Measurements from ENCODE around the gene BSPH1. TPM values are rescaled to one million over a fixed set of nuclear protein-coding genes. Genes with fewer than 3 reads are reported as not detected.

BSPH1 gene, protein sequence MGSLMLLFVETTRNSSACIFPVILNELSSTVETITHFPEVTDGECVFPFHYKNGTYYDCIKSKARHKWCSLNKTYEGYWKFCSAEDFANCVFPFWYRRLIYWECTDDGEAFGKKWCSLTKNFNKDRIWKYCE
- total RNA-seq = not detected

DNA sequence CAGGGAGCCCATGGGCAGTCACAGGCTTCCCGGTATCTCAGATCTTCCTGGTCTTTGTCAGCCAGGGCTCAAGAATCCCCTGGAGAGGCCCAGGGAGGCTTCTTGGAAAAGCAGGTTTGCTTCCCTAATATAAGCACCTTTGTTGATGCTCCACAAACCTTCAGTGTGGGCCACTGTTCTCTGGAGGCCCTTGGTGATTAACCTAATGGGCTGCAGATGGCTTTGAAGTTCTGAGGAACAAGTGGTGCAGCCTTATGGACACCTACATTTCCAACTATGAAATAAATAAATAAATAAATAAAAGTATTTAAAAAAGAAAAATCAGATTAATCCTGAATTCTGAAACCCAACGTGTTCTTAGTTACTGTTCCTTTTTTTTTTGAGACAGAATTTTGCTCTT lies at the start of gene BSPH1:
BSPH1 (minus strand) TSS at position 101 of the 400 bp plus-strand sequence; CDS start at position 12, 89 bp downstream.
- Mint-ChIP-seq H3K36me3 (ENCODE audit: insufficient read depth) (no peaks in the 10 kb centered on the region), H3K4me3 (no peak within 1 kb of the TSS)
- DNase-seq = no peak

DNA sequence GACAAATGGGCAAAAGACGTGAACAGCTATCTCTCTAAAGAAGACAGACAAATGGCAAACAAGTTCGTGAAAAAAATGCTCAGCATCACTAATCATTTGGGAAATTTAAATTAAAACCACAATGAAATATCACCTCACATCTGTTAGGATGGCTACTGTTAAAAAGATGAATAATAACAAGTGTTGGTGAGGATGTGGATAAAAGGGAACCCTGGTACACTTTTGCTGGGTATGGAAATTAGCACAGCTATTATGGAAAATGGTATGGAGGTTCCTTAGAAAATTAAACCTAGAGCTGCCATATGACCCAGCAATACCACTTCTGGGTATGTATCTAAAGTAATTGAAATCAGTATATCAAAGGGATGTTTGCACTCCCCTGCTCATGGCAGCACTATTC lies 44.8 kb upstream of the BSPH1 start:
- peaks cover 42% of the 10 kb centered on the region for H3K27me3 Mint-ChIP-seq (ENCODE audit: low read depth)
- no peak overlapping the region for H3K4me3 Mint-ChIP-seq
- peaks cover 16% of the 10 kb centered on the region for H3K9me3 Mint-ChIP-seq
- H3K36me3 Mint-ChIP-seq (ENCODE audit: insufficient read depth) = no peaks in the 10 kb centered on the region
- H3K4me1 Mint-ChIP-seq (ENCODE audit: low read depth) = no peaks in the 10 kb centered on the region
- ATAC-seq = no peak
- DNase-seq = no peak

More for the DNA sequence above, at the start of gene BSPH1:
- Mint-ChIP-seq H3K9me3 (no peaks in the 10 kb centered on the region), H3K27me3 (ENCODE audit: low read depth) (peaks cover 30% of the 10 kb centered on the region), H3K4me1 (ENCODE audit: low read depth) (no peaks in the 10 kb centered on the region)
- ATAC-seq = no peak

DNA sequence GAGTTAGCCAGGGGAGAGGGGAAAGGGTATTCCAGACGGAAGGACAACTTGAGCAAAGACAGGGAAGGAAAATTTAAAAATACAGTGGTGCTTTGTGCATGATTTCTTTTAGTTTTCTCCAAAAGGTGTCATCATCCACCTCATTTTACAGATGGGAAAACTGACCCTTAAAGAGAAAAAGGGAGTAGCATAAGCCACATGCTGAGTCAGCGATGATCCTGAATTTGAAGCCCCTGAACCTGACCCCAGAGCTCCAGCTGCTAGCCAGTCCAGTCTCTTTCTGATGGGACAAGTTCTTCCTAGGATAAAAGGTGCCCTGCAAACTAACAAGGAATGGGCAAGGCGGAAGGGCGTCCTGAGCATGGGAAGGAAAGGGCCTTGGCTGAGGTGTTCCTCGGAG lies 41.6 kb upstream of the BSPH1 start:
- H3K9me3 Mint-ChIP-seq = peaks cover 16% of the 10 kb centered on the region
- no peak for DNase-seq
- ATAC-seq = no peak
- H3K36me3 Mint-ChIP-seq (ENCODE audit: insufficient read depth) = no peaks in the 10 kb centered on the region
- no peaks in the 10 kb centered on the region for H3K4me1 Mint-ChIP-seq (ENCODE audit: low read depth)
- no peak overlapping the region for H3K4me3 Mint-ChIP-seq
- peaks cover 27% of the 10 kb centered on the region for H3K27me3 Mint-ChIP-seq (ENCODE audit: low read depth)

DNA sequence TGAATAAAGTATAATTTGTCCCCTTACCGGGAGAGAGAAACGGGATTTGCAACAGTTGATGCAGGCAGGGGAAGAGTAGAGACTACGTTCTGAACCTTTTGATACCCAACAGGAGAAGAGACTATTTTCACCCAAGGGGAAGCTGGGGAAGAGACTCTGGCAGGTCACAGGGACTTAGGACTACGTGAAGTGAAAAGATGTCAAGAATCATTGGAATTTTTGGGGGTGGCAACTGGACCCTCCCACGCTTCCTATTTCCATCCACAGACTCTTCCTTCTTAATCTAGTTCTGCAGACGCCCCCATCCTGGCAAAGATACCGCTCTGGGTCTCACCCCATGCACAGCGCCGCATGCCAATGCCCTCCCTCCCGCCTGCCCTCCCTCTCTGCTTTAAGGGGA lies 38.1 kb upstream of the BSPH1 start:
- no peak overlapping the region for H3K4me3 Mint-ChIP-seq
- no peaks in the 10 kb centered on the region for H3K36me3 Mint-ChIP-seq (ENCODE audit: insufficient read depth)
- DNase-seq (no peak), ATAC-seq (no peak)
- H3K27me3 Mint-ChIP-seq (ENCODE audit: low read depth) = peaks cover 44% of the 10 kb centered on the region
- H3K9me3 Mint-ChIP-seq = peaks cover 3% of the 10 kb centered on the region
- no peaks in the 10 kb centered on the region for H3K4me1 Mint-ChIP-seq (ENCODE audit: low read depth)

DNA sequence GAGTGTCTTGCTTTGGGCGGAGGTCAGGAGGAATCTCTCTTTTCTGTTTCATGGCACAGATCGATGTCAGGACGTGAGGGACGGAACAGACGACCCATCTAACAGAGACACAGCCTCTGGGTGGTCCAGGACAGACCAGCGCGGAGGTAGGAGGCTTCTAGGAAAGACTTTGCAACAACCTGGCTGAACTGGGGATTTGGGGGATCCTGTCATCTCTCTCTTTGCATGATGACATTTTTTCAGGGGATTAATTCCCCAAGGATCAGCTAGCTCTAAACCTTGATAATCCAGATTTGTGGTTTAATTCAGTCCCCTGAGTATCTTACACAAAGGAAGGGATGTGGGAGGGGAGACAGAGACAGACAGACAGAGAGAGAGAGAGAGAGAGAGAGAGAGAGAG lies 37.5 kb upstream of the BSPH1 start:
- Mint-ChIP-seq H3K4me1 (ENCODE audit: low read depth) (no peaks in the 10 kb centered on the region), H3K27me3 (ENCODE audit: low read depth) (peaks cover 43% of the 10 kb centered on the region), H3K36me3 (ENCODE audit: insufficient read depth) (no peaks in the 10 kb centered on the region), H3K4me3 (no peak overlapping the region), H3K9me3 (peaks cover 3% of the 10 kb centered on the region)
- DNase-seq (no peak), ATAC-seq (no peak)

DNA sequence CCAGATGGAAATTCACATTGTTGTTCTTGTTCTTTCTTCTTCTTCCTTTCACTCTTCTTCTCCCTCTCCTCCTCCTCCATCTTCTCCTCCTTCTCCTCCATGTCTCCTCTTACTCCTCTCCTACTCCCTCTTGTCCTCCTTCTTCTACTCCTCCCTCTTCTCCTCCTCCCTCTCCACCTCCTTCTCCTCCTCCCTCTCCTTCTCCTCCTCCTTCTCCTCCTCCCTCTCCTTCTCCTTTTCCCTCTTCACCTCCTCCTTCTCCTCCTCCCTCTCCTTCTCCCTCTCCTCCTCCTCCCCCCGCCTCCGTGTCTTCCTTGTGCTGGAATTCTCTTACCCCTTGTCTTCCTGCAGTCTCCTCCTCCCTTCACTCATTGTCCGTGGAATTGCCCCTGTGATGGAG lies 33.5 kb upstream of the BSPH1 start:
- Mint-ChIP-seq H3K4me3 (no peak overlapping the region), H3K9me3 (peaks cover 3% of the 10 kb centered on the region), H3K27me3 (ENCODE audit: low read depth) (peaks cover 42% of the 10 kb centered on the region), H3K4me1 (ENCODE audit: low read depth) (no peaks in the 10 kb centered on the region), H3K36me3 (ENCODE audit: insufficient read depth) (no peaks in the 10 kb centered on the region)
- ATAC-seq = no peak
- DNase-seq = no peak

DNA sequence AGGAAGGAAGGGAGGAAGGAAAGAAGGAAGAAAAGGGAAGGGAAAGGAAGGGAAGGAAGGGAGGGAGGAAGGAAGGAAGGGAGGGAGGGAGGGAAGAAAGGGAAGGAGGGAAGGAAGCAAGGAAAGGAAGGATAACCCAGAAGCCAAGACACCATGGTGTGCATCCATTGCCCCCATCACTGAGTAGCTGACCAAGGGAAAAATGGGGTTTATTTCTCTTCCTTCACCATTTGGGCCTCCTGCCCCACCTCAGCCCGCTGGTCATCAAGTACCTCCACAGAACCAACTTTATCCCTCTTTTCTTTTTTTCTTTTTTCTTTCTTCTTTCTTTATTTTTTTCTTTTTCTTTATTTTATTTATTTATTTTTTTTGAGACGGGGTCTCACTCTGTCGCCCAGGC lies 31.5 kb upstream of the BSPH1 start:
- Mint-ChIP-seq H3K36me3 (ENCODE audit: insufficient read depth) (no peaks in the 10 kb centered on the region), H3K4me1 (ENCODE audit: low read depth) (no peaks in the 10 kb centered on the region), H3K27me3 (ENCODE audit: low read depth) (peaks cover 48% of the 10 kb centered on the region), H3K9me3 (peaks cover 3% of the 10 kb centered on the region), H3K4me3 (no peak overlapping the region)
- ATAC-seq (no peak), DNase-seq (no peak)

DNA sequence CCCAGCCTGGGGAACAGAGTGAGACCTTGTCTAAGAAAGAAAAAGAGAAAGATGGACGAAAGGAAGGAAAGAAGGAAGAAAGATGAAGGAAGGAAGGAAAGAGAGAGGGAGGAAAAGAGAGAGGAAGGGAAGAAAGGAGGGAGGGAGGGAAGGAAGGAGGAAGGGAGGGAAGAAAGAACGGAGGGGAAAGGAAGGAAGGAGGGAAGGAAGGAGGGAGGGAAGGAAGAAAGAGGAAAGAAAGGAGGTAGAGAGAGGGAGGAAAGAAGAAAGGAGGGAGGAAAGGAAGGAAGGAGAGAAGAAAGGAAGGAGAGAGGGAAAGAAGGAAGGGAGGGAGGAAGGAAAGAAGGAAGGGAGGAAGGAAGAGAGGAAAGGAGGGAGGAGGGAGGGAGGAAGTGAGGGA lies 31.0 kb upstream of the BSPH1 start:
- ATAC-seq (no peak), DNase-seq (no peak)
- Mint-ChIP-seq H3K4me3 (no peak overlapping the region), H3K9me3 (peaks cover 3% of the 10 kb centered on the region), H3K36me3 (ENCODE audit: insufficient read depth) (no peaks in the 10 kb centered on the region), H3K27me3 (ENCODE audit: low read depth) (peaks cover 51% of the 10 kb centered on the region), H3K4me1 (ENCODE audit: low read depth) (no peaks in the 10 kb centered on the region)

DNA sequence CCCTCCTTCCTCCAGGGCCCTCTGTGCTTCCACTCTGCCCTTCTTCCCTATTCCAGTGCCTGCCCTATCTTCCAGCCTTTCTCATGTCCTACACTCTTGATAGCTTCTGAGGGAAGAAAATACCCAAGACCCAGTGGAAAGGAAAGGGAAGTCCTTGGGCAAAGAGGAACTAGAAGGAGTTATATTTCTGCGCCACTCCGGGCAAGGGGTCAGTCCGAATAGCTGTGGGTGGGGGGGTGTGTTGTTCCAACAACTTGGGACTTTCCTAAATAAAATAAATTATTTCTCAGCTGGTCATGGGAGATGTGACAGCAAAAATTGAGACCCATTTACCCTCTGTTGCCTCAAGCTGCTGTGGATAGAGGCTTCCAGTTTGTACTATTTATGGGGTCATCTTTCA lies 28.7 kb upstream of the BSPH1 start:
- DNase-seq = no peak
- H3K36me3 Mint-ChIP-seq (ENCODE audit: insufficient read depth) = no peaks in the 10 kb centered on the region
- no peaks in the 10 kb centered on the region for H3K9me3 Mint-ChIP-seq
- peaks cover 51% of the 10 kb centered on the region for H3K27me3 Mint-ChIP-seq (ENCODE audit: low read depth)
- no peaks in the 10 kb centered on the region for H3K4me1 Mint-ChIP-seq (ENCODE audit: low read depth)
- ATAC-seq = no peak
- no peak overlapping the region for H3K4me3 Mint-ChIP-seq

DNA sequence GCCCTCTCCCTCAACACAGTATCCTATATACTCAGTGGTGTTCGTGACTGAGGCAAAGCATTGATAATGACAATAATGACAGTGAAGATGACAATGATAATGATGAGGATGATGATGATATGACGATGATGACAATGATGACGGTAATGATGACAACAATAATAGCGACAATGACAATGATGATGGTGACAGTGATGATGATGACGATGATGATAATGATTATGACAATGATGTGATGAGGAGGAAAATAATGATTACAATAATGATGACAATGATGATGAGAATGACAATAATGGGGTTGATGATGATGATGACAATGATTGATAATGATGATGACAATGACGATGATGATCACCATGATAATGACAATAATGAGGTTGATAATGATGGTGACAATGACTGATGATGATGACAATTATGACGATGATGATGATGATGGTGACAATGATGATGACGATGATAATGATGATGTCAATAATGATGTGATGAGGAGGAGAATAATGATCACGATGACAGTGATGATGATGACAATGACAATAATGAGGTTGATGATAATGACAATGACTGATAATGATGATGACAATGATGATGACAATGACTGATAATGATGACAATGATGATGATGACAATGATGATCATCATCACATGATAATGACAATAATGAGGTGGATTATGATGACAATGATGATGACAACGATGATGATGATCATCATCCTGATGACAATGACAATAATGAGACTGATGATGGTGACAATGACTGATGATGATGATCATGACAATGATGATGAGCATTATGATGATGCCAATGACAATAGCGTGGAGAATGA lies 19.2 kb upstream of the BSPH1 start:
- Mint-ChIP-seq H3K9me3 (no peaks in the 10 kb centered on the region), H3K4me1 (ENCODE audit: low read depth) (no peaks in the 10 kb centered on the region)

DNA sequence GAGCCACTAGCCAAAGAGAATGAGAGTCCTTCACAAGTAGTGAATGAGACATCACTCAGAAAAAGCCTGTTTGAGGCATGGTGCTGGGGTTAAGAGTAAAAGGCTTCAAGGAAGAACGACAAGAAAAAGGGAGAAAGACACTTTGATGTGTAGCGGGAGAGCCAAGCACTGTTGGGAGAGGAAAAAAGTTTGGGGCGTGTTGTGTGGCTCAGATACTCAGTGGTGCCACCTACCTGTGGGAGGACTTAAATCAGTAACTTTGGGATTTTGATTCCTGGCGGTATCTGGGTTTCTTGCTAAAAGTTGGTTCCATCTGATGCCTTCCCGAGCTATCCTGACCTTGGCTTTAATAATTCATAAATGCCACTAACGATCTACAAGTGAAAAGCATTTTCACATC lies 14.8 kb upstream of the BSPH1 start:
- peaks cover 20% of the 10 kb centered on the region for H3K27me3 Mint-ChIP-seq (ENCODE audit: low read depth)
- DNase-seq (no peak), ATAC-seq (no peak)
- H3K4me1 Mint-ChIP-seq (ENCODE audit: low read depth) = no peaks in the 10 kb centered on the region
- H3K9me3 Mint-ChIP-seq = no peaks in the 10 kb centered on the region
- peak overlapping the region; percentile 8 for H3K4me3 Mint-ChIP-seq
- H3K36me3 Mint-ChIP-seq (ENCODE audit: insufficient read depth) = no peaks in the 10 kb centered on the region

More for the DNA sequence above, 19.2 kb upstream of the BSPH1 start:
- Mint-ChIP-seq H3K36me3 (ENCODE audit: insufficient read depth) (no peaks in the 10 kb centered on the region), H3K4me3 (no peak overlapping the region), H3K27me3 (ENCODE audit: low read depth) (peaks cover 21% of the 10 kb centered on the region)
- no peak for ATAC-seq
- no peak for DNase-seq

DNA sequence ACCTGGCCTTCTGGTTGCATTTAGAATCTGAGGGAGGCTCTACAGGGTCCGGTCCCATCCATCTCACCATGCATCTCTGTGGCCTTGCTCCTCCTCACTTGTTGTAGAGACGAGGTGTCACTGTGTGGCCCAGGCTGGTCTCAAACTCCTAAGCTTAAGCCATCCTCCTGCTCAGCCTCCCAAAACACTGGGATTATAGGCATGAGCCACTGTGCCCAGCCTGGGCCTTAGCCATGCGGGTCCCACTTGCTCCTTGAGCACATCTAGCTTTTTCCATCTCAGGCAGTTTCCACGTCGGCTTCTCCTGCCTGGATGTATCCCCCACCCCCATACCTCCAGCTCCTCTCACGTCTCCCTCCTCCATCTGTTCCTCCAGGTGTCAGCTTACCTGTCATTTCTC lies 12.3 kb upstream of the BSPH1 start:
- Mint-ChIP-seq H3K9me3 (no peaks in the 10 kb centered on the region), H3K4me3 (no peak overlapping the region), H3K27me3 (ENCODE audit: low read depth) (peaks cover 18% of the 10 kb centered on the region), H3K36me3 (ENCODE audit: insufficient read depth) (no peaks in the 10 kb centered on the region), H3K4me1 (ENCODE audit: low read depth) (no peaks in the 10 kb centered on the region)
- no peak for DNase-seq
- ATAC-seq = no peak

DNA sequence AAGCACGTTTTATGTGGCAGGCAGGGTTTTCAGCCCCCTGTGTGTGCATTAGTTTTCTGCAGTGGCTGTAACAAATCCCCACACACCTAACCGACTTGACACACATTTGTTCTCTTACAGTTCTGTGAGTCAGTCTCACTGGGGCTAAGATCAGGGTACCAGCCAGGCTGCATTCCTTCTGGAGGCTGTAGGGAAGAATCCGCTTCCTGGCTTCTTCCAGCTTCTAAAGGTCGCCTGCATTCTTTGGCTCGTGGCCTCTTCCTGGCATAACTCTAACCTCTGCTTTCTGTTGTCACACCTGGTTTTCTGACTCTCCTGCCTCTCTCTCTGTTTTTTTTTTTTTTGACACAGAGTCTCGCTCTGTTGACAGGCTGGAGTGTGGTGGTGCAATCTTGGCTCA lies 8.9 kb upstream of the BSPH1 start:
- Mint-ChIP-seq H3K36me3 (ENCODE audit: insufficient read depth) (no peaks in the 10 kb centered on the region), H3K27me3 (ENCODE audit: low read depth) (peaks cover 17% of the 10 kb centered on the region)

DNA sequence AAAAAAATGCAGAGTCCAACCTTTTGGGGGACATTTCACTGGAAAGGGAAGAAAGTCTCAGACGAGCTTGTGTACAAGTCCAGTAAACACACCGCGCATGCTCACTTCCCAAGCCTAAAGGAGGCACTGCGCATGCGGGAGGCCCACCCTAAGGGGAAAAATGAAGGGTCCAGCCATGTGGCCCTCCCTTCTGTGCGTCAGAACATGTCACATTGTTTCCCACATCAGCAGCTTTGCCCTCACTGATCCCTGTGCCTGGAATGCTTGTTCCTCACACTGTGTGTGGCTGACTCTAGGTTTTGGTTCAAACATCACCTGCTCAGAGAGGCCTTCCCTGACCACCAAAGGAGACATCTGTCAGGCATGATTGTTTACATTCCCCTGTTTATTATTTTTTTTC lies 6.8 kb upstream of the BSPH1 start:
- H3K27me3 Mint-ChIP-seq (ENCODE audit: low read depth) = peaks cover 25% of the 10 kb centered on the region
- no peaks in the 10 kb centered on the region for H3K36me3 Mint-ChIP-seq (ENCODE audit: insufficient read depth)
- no peak overlapping the region for H3K4me3 Mint-ChIP-seq
- H3K9me3 Mint-ChIP-seq = no peaks in the 10 kb centered on the region
- ATAC-seq = no peak
- no peaks in the 10 kb centered on the region for H3K4me1 Mint-ChIP-seq (ENCODE audit: low read depth)
- no peak for DNase-seq

More for the DNA sequence above, 8.9 kb upstream of the BSPH1 start:
- Mint-ChIP-seq H3K9me3 (no peaks in the 10 kb centered on the region), H3K4me1 (ENCODE audit: low read depth) (no peaks in the 10 kb centered on the region), H3K4me3 (no peak overlapping the region)
- ATAC-seq (no peak), DNase-seq (no peak)

DNA sequence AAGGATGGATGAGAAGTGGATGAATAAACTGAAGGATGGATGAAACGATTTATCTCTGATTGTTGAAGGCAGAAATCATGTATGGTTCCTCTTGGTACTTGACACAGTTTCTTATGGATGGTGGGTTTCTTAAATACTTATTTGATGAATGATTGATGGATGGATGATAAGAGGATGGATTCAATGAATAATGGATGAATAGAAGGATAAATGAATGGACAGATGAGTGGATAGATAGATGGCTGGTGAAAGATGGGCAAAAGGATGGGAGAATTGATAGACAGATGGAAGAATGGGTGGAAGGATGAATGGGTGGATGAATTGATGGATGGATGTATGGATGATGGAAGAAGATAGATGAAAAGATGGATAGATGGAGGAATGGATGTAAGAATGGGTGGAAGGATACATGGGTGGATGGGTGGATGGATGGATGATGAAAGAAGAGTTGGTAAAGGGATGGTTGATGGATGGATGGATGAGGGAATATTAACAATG lies 4.3 kb upstream of the BSPH1 start:
- Mint-ChIP-seq H3K9me3 (no peaks in the 10 kb centered on the region), H3K36me3 (ENCODE audit: insufficient read depth) (no peaks in the 10 kb centered on the region), H3K4me3 (no peak overlapping the region), H3K4me1 (ENCODE audit: low read depth) (no peaks in the 10 kb centered on the region), H3K27me3 (ENCODE audit: low read depth) (peaks cover 20% of the 10 kb centered on the region)
- DNase-seq (no peak), ATAC-seq (no peak)

All from activated T-cell treated with anti-CD3 and anti-CD28 coated beads, Interleukin-2, amount 50 U/mL, for 4 hours (primary cell).